GM13977 (cell line): ENCODE measurements around the gene NAGLU.

ENCODE experiments used
- DNase-seq: peaks from one replicate; pipeline ENCODE4 v3.0.0; 2012; ENCODE audit warnings: low spot score
- in situ Hi-C: fragments of 300-500 bp; cut with MboI; formaldehyde crosslinking; loops from one replicate; pipeline ENCODE4 v1.12.0; 2022; ENCODE audit warnings: low sequenced_read_pairs, low pct_unique_long_range_greater_than_20kb, mixed read lengths, inconsistent platforms; ENCODE audit not compliant: unreplicated experiment
- TF ChIP-seq, protein P1 (sequence below): IDR thresholded peaks from 2 replicates; pipeline ENCODE4 v1.5.1; 2012; ENCODE audit warnings: mild to moderate bottlenecking, control low read depth; ENCODE audit not compliant: insufficient read depth; ENCODE audit errors: extremely low read depth, missing control alignments

The NAGLU gene

DNA sequence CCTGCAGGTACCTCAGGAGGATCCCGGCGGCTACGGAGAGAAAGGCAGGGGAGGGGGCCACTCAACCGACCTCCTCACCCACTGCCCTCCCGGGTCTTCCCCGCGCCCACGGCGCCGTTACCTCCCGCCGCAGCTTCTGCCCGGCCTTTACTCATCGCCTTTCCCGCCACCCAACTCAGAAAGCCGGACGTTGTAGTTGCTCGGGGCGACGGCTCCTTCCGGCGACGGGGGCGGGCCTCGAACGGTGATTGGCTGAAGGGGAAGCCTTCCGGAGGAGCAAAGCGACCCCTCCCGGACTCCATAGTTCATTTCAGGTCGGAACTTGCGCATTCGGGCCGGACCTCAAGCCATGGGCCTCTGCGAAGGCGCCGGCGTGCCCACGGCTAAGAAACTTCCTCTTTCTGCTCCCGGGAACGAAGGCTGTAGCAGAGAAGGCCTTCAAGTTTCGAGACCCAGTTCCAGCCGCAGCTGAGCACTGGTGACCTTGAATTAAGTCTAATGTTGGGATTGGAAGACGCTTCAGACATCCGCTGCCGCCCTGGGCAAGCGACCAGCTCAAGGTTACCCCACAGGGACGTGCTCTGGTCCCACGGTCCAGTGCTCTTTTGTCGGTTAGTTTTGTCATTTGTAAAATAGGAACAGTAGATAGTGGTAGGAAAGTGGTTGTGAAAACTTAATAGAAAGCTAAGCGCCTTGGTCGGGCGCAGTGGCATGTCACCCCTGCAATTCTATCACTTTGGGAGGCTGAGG is 41.7 kb downstream of the NAGLU start, which contains the start of gene PSMC3IP:
Gene PSMC3IP (minus strand): TSS at position 198 of the 750 bp plus-strand sequence. CDS start 43 bp downstream, at position 155.
- peak; percentile 95 for DNase-seq
- in situ Hi-C loops, result loop anchor here (10.0 kb wide), 2 partner anchors 107 to 187 kb away; partner anchors contain the start of genes CCR10, CNTNAP1 and RAMP2
- TF ChIP-seq, protein P1, sequence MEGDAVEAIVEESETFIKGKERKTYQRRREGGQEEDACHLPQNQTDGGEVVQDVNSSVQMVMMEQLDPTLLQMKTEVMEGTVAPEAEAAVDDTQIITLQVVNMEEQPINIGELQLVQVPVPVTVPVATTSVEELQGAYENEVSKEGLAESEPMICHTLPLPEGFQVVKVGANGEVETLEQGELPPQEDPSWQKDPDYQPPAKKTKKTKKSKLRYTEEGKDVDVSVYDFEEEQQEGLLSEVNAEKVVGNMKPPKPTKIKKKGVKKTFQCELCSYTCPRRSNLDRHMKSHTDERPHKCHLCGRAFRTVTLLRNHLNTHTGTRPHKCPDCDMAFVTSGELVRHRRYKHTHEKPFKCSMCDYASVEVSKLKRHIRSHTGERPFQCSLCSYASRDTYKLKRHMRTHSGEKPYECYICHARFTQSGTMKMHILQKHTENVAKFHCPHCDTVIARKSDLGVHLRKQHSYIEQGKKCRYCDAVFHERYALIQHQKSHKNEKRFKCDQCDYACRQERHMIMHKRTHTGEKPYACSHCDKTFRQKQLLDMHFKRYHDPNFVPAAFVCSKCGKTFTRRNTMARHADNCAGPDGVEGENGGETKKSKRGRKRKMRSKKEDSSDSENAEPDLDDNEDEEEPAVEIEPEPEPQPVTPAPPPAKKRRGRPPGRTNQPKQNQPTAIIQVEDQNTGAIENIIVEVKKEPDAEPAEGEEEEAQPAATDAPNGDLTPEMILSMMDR, result peak; percentile 47

DNA sequence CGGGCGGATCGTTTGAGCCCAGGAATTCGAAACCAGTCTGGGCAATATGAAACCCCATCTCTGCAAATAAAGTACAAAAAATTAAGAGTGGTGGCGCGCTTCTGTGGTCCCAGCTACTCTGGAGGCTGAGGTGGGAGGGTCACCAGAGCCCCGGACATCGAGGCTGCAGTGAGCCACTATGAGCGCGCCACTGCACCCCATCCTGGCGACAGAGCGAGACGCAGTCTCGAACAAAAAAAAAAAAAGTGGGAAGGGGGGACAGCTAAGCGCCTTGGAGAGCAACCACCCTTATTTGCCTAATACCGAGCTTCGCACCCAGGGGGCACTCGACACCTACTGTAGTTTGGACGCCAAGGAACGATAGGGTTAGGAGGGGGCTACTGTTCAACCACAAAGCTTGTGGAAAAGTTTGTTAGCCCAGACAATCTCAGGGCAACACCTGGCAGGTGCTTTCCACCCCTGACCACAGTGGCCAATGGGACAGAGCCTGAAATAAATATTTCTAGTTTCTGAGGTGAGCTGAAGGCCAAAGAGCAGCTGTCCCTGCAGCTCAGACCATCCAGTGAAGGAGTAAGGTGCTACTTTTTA is 42.3 kb downstream of the NAGLU start:
- in situ Hi-C loops, result loop anchor here (10.0 kb wide), 2 partner anchors 106 to 186 kb away; partner anchors contain the start of genes CCR10, CNTNAP1 and RAMP2
- TF ChIP-seq, protein P1, result peak; percentile 81
- peak; percentile 88 for DNase-seq

DNA sequence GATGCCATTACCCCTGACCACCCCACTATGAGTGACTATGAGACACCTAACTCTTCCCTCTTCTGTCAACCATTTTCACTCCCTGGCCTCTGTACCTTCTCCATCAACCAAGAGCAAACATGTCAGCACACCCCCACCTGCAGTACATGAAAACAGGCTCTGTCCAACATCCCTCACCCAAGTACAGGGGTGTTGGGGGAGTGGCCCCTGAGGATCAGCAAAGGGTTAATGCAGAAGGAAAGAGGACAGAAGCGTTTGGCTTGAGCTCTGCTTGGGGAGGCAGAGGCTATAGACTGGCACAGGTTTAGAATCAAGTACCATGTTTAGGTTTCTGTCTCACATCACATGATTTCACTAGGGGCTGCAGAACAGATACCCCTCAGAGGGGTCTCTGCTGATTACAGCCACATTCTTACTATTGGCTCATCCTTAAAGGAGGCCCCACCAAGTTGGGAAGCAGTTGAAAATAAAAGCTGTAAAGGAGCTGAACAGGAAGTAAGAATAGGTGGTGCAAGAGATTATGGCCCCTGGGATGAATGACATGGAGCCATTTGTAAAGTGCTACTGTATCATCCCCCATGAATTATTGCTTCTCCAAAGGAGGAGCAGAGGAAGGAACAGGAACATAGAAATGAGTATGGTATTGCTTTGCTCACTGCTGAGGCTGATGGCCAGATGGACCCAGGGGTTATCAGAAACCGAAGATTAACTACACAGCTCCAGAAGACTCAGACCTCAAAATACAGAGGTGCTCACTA is 43.9 kb downstream of the NAGLU start:
- TF ChIP-seq, protein P1, result no peak
- in situ Hi-C loops, result loop anchor here (10.0 kb wide), 2 partner anchors 105 to 185 kb away; partner anchors contain the start of genes CCR10, CNTNAP1 and RAMP2

DNA sequence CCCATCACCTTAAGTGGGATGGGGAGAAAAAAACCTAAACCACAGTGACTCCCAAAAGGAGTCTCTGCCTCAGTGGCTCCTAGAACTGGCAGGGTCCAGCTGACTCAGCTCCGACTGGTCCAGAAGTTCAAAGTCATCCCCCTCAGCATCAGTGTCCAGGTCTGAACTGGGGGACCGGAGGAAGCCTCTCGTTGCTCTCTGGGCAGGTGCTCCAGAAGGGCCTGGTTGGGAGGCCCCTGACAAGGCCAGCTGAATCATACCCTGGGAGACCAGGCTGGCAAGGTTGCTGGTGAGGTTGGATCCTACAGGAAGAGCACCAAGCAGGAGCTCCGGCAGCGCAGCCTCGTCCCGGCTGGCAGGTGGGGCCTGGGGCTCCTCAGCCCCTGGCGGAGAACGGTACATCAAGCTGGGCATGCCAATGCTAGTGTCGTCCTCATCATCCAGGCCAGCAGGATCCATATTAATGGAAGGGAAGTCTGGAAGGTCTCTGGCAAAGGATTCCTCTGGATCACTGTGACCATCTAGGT is 45.8 kb downstream of the NAGLU start:
- in situ Hi-C loops, result no loop called here

More for the DNA sequence above, 43.9 kb downstream of the NAGLU start:
- no peak for DNase-seq

DNA sequence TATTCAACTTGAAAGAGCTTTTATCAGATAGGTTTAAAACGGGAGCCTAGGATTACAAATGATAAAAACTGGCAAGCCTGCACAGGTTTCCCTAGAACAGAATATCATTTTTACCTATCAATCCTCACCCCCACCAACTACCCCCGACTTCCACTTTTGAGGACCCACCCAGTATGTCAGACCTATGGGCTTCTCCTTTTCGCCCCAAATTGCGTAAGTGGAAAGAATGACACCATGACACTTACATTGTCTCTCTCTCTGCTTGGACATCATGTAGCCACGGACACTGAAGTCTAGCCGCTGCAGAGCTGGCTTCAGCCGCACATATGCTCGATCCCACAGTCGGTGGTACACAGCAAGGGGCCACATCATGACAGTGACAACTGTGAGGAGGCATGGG is 48.8 kb downstream of the NAGLU start:
- in situ Hi-C loops, result no loop called here
- DNase-seq, result no peak
- TF ChIP-seq, protein P1, result no peak

More for the DNA sequence above, 45.8 kb downstream of the NAGLU start:
- no peak for DNase-seq
- TF ChIP-seq, protein P1, result no peak

DNA sequence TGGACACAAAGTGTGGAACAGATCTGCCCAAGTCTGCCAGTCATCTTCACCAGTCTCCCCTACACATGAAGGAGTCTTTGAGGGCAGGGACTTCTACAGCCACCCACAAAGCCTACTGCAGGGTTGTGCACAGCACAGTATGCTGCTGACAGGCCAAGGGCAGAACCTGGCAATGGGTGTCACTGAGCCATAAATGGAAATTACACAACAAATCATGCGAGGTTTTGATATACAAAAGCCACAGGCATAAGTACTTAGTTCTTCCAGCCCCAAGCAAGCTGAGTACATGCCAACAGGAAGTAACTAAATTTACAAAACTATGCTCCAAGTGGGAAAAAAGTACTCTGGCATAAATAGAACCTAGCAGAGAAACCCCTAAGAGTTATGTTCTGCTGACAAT is 49.3 kb downstream of the NAGLU start:
- DNase-seq, result no peak
- in situ Hi-C loops, result no loop called here
- TF ChIP-seq, protein P1, result no peak
